Measurements from ENCODE around the gene PDAP1.

DNA sequence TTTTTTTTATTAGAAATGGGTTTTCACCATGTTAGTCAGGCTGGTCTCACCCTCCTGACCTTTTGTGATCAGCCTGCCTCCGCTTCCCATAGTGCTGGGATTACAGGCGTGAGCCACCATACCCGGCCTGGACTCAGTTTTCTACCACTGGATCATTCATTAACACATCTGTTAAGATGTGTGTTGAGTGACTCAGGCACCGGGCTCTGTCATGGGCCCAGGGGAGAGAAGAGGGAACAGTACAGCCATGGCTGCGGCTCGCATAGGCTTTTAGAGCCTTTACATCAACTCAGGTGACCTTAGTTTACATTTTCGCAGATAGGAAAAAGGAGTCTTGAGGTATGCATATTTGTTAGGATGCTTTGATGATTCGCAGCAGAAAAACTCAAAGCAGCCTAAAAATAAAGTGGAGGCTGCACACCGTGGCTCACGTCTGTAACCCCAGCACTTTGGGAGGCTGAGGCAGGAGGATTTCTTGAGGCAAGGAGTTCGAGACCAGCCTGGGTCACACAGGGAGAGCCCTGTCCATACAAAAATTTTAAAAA is 36.9 kb downstream of the PDAP1 start:
- TF ChIP-seq ARNT (IDR thresholded peaks at IDR 0.05) (no peak), FOXM1 (IDR thresholded peaks at IDR 0.05; ENCODE audit: borderline replicate concordance) (no peak), SUZ12 (IDR thresholded peaks at IDR 0.05) (no peak), BHLHE40 (IDR thresholded peaks at IDR 0.05; ENCODE audit: borderline replicate concordance) (no peak), TARDBP (IDR thresholded peaks at IDR 0.05) (no peak), SP1 (IDR thresholded peaks at IDR 0.05) (no peak), HDGF (IDR thresholded peaks at IDR 0.05; ENCODE audit: borderline replicate concordance) (no peak)
- TF ChIP-seq, protein P1, sequence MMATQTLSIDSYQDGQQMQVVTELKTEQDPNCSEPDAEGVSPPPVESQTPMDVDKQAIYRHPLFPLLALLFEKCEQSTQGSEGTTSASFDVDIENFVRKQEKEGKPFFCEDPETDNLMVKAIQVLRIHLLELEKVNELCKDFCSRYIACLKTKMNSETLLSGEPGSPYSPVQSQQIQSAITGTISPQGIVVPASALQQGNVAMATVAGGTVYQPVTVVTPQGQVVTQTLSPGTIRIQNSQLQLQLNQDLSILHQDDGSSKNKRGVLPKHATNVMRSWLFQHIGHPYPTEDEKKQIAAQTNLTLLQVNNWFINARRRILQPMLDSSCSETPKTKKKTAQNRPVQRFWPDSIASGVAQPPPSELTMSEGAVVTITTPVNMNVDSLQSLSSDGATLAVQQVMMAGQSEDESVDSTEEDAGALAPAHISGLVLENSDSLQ (IDR thresholded peaks at IDR 0.05) = no peak

All from HEK293T (cell line).